HTERT RPE-1 (cell line): ENCODE data around the gene CDCA3.

ENCODE experiments used
- in situ Hi-C: fragments of 300-500 bp; cut with MboI; formaldehyde crosslinking; loops from 4 replicates; pipeline ENCODE4 v1.14.3; 2020; ENCODE audit warnings: low sequenced_read_pairs

Gene CDCA3

GRCh38 chr12:6822426-6823135, 28.5 kb downstream of the CDCA3 start:
- in situ Hi-C loops: no loop called here

- in situ Hi-C loops: no loop called here
These were observed 29.3 kb downstream of the CDCA3 start, which contains the start of gene GPR162 for GRCh38 chr12:6821591-6822425. Gene GPR162, plus strand, starts transcription at chr12:6821821. Its CDS starts 2,078 bp downstream, at chr12:6823899.

- in situ Hi-C loops: no loop called here
These were observed 30.9 kb downstream of the CDCA3 start for GRCh38 chr12:6820166-6820565.

GRCh38 chr12:6819106-6820030, 31.7 kb downstream of the CDCA3 start:
- in situ Hi-C loops: no loop called here

GRCh38 chr12:6818645-6819044, 32.4 kb downstream of the CDCA3 start:
- in situ Hi-C loops: no loop called here

GRCh38 chr12:6818222-6818621, 32.9 kb downstream of the CDCA3 start:
- in situ Hi-C loops: no loop called here

- in situ Hi-C loops: no loop called here
These were observed 33.4 kb downstream of the CDCA3 start for GRCh38 chr12:6817662-6818157.

- in situ Hi-C loops: no loop called here
These were observed 34.0 kb downstream of the CDCA3 start for GRCh38 chr12:6817098-6817497.

- in situ Hi-C loops: no loop called here
These were observed 34.5 kb downstream of the CDCA3 start for GRCh38 chr12:6816598-6816997.

- in situ Hi-C loops: no loop called here
These were observed 37.7 kb downstream of the CDCA3 start for GRCh38 chr12:6813363-6813762.

GRCh38 chr12:6810758-6811157, 40.3 kb downstream of the CDCA3 start:
- in situ Hi-C loops: no loop called here

- in situ Hi-C loops: no loop called here
These were observed 42.0 kb downstream of the CDCA3 start for GRCh38 chr12:6809056-6809455.

- in situ Hi-C loops: no loop called here
These were observed 43.9 kb downstream of the CDCA3 start for GRCh38 chr12:6807170-6807569.

- in situ Hi-C loops: no loop called here
These were observed 51.9 kb downstream of the CDCA3 start for GRCh38 chr12:6799147-6799546.
